Uterus (tissue), 4 donors: ENCODE results near the gene POLR3E. TPM values are rescaled to one million over a fixed set of nuclear protein-coding genes. Genes with fewer than 3 reads are reported as not detected.

Source experiments
- DNase-seq, 2 donors: peaks; one replicate each; pipeline ENCODE4 v3.0.0-alpha.2; 2019 to 2020
- H3K27ac ChIP-seq, 2 donors: fragments of 200-600 bp; sonication (generic); 1 replicate in 1 of 2; 2 replicates in 1 of 2; pipeline ENCODE4 v1.5.1; 2016 to 2018
- H3K27me3 ChIP-seq, 2 donors: fragments of 200-600 bp; sonication (generic); one replicate each; pipeline ENCODE4 v1.5.1; 2018 to 2019; ENCODE audit warnings: control low read depth in 1 of 2
- H3K36me3 ChIP-seq, 2 donors: fragments of 200-600 bp; sonication (generic); one replicate each; pipeline ENCODE4 v1.5.1; 2019; ENCODE audit warnings: control low read depth in 1 of 2
- H3K4me1 ChIP-seq, 2 donors: fragments of 200-600 bp; sonication (generic); one replicate each; pipeline ENCODE4 v1.5.1; 2018 to 2019; ENCODE audit warnings: control low read depth in 1 of 2
- H3K4me3 ChIP-seq, 2 donors: fragments of 200-600 bp; sonication (generic); 1 replicate in 1 of 2; 2 replicates in 1 of 2; pipeline ENCODE4 v1.5.1; 2018 to 2019; ENCODE audit warnings: mild to moderate bottlenecking in 1 of 2
- H3K9me3 ChIP-seq, 2 donors: fragments of 200-600 bp; sonication (generic); one replicate each; pipeline ENCODE4 v1.5.1; 2019; ENCODE audit warnings: control low read depth in 1 of 2
- POLR2A ChIP-seq, 2 donors: fragments of 450-650 bp; IDR thresholded peaks; one replicate each; pipeline ENCODE4 v1.6.1; 2016; ENCODE audit warnings: antibody characterized with exemption in 2 of 2, mild to moderate bottlenecking in 1 of 2, moderate library complexity in 1 of 2
- intact Hi-C: fragments of 100-400 bp; cut with DNase I; formaldehyde crosslinking; loops from one replicate; pipeline ENCODE4 v1.15.1; 2023; ENCODE audit warnings: low total_unique reads
- total RNA-seq, 4 donors: library from RNA; depleted of rRNA in 3 of 4; stranded (reverse); fragments of >200 nt in 3 of 4; gene quantifications; one replicate each; pipeline versions ENCODE4 v1.1.0 to v1.2.4, GENCODE V29; 2014 to 2023
- TF ChIP-seq, protein P1 (sequence below), 4 experiments: fragments of 200-600 bp in 2 of 4; fragments of 450-650 bp in 2 of 4; sonication (generic) in 2 of 4; IDR thresholded peaks; one replicate each; pipeline ENCODE4 v1.5.1; 2016 to 2019; ENCODE audit warnings: antibody characterized with exemption in 4 of 4, mild to moderate bottlenecking in 2 of 4, moderate library complexity in 1 of 4
- donor health status: DM: yes; HTN: yes; CAD: no.

POLR3E gene
- total RNA-seq, 4 donors from 2014 or later = 45.1 to 179 (median 64.5) TPM

DNA sequence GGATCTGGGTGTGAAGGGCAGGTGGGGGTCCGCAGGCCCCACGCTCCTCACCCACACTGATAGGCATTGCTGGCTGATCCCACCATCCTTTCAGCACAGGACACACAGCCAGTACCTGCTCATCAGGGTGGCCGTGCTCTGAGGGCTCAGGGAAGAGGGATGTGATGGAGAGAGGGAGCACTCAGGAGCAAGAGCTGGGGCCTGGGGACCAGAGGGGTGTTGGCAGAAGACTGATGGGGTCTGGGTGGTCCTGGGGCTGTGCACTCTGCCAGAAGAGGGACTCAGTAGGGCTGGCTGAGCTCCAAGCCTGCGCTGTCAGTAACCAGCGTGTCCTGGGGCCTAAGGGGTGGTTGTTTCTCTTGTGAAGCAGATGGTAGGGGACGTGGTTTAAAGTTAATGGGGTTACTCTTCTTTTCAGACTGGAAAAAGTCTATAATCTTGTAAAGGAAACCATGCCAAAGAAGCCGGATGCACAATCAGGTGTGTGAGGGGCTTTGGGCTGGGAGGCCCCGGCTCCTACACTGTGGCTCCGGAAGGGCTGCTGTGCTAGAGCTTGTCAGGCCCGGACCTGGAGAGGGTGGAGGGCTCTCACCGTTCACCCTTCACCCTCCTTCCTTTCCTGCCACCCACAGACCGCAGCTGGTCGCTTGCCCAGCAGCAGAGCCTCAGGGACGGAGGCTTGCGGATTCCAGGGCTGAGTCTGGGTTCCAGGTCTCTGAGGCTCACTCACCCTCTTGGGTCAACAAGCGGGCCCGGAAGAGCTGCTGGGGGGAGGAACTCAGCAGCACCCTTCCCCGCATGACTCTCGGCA, 27.8 kb downstream of the POLR3E start:
- H3K9me3 ChIP-seq = no peaks in the 10 kb centered on the region
- H3K27me3 ChIP-seq = no peaks in the 10 kb centered on the region
- H3K4me1 ChIP-seq = peaks cover 0 to 10% of the 10 kb centered on the region in 2 donors
- H3K36me3 ChIP-seq = no peaks in the 10 kb centered on the region
- no peak overlapping the region for H3K4me3 ChIP-seq
- no peak for TF ChIP-seq POLR2A (IDR thresholded peaks at IDR 0.05)
- TF ChIP-seq, protein P1, sequence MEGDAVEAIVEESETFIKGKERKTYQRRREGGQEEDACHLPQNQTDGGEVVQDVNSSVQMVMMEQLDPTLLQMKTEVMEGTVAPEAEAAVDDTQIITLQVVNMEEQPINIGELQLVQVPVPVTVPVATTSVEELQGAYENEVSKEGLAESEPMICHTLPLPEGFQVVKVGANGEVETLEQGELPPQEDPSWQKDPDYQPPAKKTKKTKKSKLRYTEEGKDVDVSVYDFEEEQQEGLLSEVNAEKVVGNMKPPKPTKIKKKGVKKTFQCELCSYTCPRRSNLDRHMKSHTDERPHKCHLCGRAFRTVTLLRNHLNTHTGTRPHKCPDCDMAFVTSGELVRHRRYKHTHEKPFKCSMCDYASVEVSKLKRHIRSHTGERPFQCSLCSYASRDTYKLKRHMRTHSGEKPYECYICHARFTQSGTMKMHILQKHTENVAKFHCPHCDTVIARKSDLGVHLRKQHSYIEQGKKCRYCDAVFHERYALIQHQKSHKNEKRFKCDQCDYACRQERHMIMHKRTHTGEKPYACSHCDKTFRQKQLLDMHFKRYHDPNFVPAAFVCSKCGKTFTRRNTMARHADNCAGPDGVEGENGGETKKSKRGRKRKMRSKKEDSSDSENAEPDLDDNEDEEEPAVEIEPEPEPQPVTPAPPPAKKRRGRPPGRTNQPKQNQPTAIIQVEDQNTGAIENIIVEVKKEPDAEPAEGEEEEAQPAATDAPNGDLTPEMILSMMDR (IDR thresholded peaks at IDR 0.05) = no peak
- no peak overlapping the region for H3K27ac ChIP-seq
- DNase-seq = no peak
- intact Hi-C loops = no loop called here

- intact Hi-C loops = no loop called here
- no peaks in the 10 kb centered on the region for H3K27me3 ChIP-seq
- no peaks in the 10 kb centered on the region for H3K9me3 ChIP-seq
- H3K4me1 ChIP-seq = peaks cover 0 to 8% of the 10 kb centered on the region in 2 donors
- no peak for DNase-seq
- no peaks in the 10 kb centered on the region for H3K36me3 ChIP-seq
- TF ChIP-seq, protein P1 (IDR thresholded peaks at IDR 0.05) = no peak
- H3K4me3 ChIP-seq = no peak overlapping the region
- no peak overlapping the region for H3K27ac ChIP-seq
Measured at GRCh38 chr16:22325598-22326368, 28.6 kb downstream of the POLR3E start.

DNA sequence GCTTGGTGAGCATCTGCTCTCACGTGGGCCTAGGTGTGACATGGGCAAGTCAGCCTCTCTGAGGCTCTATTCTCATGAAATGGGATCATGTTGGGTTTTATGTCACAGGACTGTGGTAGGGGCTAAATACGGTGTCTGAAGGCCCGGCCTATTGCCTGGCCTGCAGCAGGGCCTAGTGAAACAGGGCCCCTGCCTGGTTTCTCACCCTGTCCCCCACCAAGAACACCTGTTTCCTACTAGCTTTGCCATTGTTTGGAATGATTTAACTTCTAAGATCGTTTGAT, 29.1 kb downstream of the POLR3E start:
- H3K36me3 ChIP-seq = no peaks in the 10 kb centered on the region

GRCh38 chr16:22326771-22327445, 29.7 kb downstream of the POLR3E start:
- Histone ChIP-seq H3K4me1 (no peaks in the 10 kb centered on the region), H3K27me3 (no peaks in the 10 kb centered on the region), H3K36me3 (no peaks in the 10 kb centered on the region), H3K27ac (no peak overlapping the region), H3K4me3 (no peak overlapping the region), H3K9me3 (no peaks in the 10 kb centered on the region)
- TF ChIP-seq, protein P1 (IDR thresholded peaks at IDR 0.05) = no peak
- no peak for TF ChIP-seq POLR2A (IDR thresholded peaks at IDR 0.05)
- no peak for DNase-seq
- intact Hi-C loops = no loop called here

More for the DNA sequence above, 29.1 kb downstream of the POLR3E start:
- Histone ChIP-seq H3K4me1 (peaks cover 0 to 3% of the 10 kb centered on the region in 2 donors), H3K27me3 (no peaks in the 10 kb centered on the region), H3K9me3 (no peaks in the 10 kb centered on the region), H3K27ac (no peak overlapping the region), H3K4me3 (no peak overlapping the region)
- DNase-seq = no peak
- TF ChIP-seq POLR2A (IDR thresholded peaks at IDR 0.05) = no peak
- TF ChIP-seq, protein P1 (IDR thresholded peaks at IDR 0.05) = no peak
- intact Hi-C loops = no loop called here

- H3K27ac ChIP-seq = no peak overlapping the region
- H3K4me3 ChIP-seq = no peak overlapping the region
- intact Hi-C loops = no loop called here
- no peaks in the 10 kb centered on the region for H3K36me3 ChIP-seq
- TF ChIP-seq POLR2A (IDR thresholded peaks at IDR 0.05) = no peak
- TF ChIP-seq, protein P1 (IDR thresholded peaks at IDR 0.05) = no peak
- DNase-seq = no peak
- no peaks in the 10 kb centered on the region for H3K9me3 ChIP-seq
- no peaks in the 10 kb centered on the region for H3K27me3 ChIP-seq
- no peaks in the 10 kb centered on the region for H3K4me1 ChIP-seq
Measured at GRCh38 chr16:22327446-22327775, 30.2 kb downstream of the POLR3E start.
